HG02759 (cell line): ENCODE data around the gene PLEKHG4B.
"Not testable (repeated sequence)": the region's sequence is repeated elsewhere in the genome, so short reads cannot be mapped to it uniquely, and the experiment has no call there.

Experiments
- ATAC-seq: cut with Tn5 transposase; IDR thresholded peaks from one replicate; pipeline ENCODE4 v1.9.1; 2021; ENCODE audit warnings: mild to moderate bottlenecking, moderate library complexity; ENCODE audit not compliant: unreplicated experiment

Gene PLEKHG4B

GRCh38 chr5:93221-93980, 1.4 kb downstream of the PLEKHG4B start:
- ATAC-seq: no peak

GRCh38 chr5:94113-94892, 2.3 kb downstream of the PLEKHG4B start:
- ATAC-seq: no peak

GRCh38 chr5:95241-95980, 3.4 kb downstream of the PLEKHG4B start:
- no peak for ATAC-seq

- no peak for ATAC-seq
These were observed 5.2 kb downstream of the PLEKHG4B start for GRCh38 chr5:96976-97660.

GRCh38 chr5:99815-100214, 7.8 kb downstream of the PLEKHG4B start:
- no peak for ATAC-seq

- ATAC-seq: no peak
These were observed 10.6 kb downstream of the PLEKHG4B start for GRCh38 chr5:102411-103043.

GRCh38 chr5:104106-104505, 12.1 kb downstream of the PLEKHG4B start:
- ATAC-seq: not testable (repeated sequence)

GRCh38 chr5:104778-105296, 12.9 kb downstream of the PLEKHG4B start:
- ATAC-seq: no peak

GRCh38 chr5:105504-106070, 13.6 kb downstream of the PLEKHG4B start:
- no peak for ATAC-seq

- ATAC-seq: no peak
These were observed 14.6 kb downstream of the PLEKHG4B start for GRCh38 chr5:106587-106986.

GRCh38 chr5:107526-107925, 15.6 kb downstream of the PLEKHG4B start:
- no peak for ATAC-seq

- no peak for ATAC-seq
These were observed 17.9 kb downstream of the PLEKHG4B start for GRCh38 chr5:109826-110225.

GRCh38 chr5:110270-110888, 18.4 kb downstream of the PLEKHG4B start:
- ATAC-seq: no peak

GRCh38 chr5:111171-111570, 19.2 kb downstream of the PLEKHG4B start:
- ATAC-seq: no peak

GRCh38 chr5:119486-120097, 27.6 kb downstream of the PLEKHG4B start:
- no peak for ATAC-seq

- no peak for ATAC-seq
These were observed 29.5 kb downstream of the PLEKHG4B start for GRCh38 chr5:121432-121831.

- no peak for ATAC-seq
These were observed 33.8 kb downstream of the PLEKHG4B start for GRCh38 chr5:125815-126214.

GRCh38 chr5:126806-127205, 34.8 kb downstream of the PLEKHG4B start:
- no peak for ATAC-seq

- no peak for ATAC-seq
These were observed 35.9 kb downstream of the PLEKHG4B start for GRCh38 chr5:127886-128285.
